Activated naive CD8-positive, alpha-beta T cell treated with anti-CD3 and anti-CD28 coated beads, Interleukin-2, amount 50 U/mL, for 16 hours (primary cell): ENCODE data around the gene SCAMP3.
A peak's percentile ranks its signal among the peaks of the same experiment; 100 is the strongest.
"Not testable (repeated sequence)": the region's sequence is repeated elsewhere in the genome, so short reads cannot be mapped to it uniquely, and the experiment has no call there.

ENCODE experiments used
- DNase-seq: peaks from one replicate; pipeline ENCODE4 v3.0.0-alpha.2; 2020; ENCODE audit warnings: low read depth, low spot score

The SCAMP3 gene

DNA sequence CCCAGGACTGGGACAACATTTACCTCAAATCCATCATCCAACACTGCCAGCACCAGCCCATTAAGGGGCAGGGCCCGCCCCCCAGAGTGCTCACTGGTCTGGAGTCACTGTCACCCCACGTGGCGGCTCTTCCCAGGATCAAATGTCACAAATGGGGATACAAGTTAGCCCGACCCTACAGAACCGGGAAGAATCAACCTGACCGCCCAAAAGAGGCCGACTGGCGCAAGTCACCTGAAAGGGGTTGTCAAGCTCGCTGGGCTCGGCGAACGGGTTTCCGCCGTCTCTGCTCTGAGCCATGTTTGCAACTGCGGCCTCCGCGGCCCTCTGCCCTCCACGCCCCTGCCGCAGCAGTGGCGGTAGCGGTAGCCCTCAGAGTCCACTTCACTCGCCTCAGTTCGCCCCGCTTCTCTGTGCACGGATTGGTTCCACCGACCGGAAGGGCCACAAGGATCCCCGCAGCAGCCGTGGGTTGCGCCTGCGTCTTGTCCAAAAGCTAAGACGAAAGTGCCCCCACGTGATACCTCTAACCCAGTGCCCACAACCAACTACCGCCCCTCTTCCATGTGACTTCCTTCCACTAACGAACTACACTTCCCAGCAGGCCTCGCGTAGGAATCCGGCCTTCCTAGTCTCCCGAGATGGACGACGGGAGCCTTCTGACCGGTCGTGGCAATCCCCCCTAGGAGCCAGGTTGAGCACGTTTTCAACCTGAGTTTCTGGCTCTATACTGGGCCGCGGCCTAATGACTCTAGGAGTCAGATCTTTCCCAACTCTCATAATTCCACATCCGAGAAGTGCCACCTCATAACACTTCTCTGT lies at the start of gene SCAMP3:
TSS of gene SCAMP3 (minus strand) at position 509 of the 822 bp plus-strand sequence. CDS start at position 300, 209 bp downstream.
- DNase-seq = peak; percentile 72

DNA sequence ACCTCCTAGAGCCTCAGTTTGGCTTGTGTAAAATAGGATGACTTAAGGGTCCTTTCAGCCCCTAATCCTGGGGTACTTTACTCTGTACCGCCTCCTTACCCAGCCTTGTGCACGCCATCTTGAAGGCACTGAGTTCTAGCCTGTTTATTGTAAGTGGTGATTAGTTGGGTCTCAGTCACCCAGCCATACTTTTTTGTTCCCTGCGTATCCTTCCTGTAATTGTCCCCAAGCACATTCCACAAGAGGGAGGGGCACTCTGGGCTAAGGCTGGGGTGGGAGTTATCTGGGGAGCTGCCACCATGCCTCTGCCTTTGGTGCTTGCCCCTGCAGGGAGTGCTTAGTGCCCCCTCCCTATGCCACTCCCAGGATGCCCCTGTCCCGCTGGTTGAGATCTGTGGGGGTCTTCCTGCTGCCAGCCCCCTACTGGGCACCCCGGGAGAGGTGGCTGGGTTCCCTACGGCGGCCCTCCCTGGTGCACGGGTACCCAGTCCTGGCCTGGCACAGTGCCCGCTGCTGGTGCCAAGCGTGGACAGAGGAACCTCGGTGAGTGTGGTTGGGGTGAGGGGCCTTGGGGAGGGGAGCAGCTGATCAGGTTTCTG lies 47.4 kb upstream of the SCAMP3 start:
- no peak for DNase-seq

DNA sequence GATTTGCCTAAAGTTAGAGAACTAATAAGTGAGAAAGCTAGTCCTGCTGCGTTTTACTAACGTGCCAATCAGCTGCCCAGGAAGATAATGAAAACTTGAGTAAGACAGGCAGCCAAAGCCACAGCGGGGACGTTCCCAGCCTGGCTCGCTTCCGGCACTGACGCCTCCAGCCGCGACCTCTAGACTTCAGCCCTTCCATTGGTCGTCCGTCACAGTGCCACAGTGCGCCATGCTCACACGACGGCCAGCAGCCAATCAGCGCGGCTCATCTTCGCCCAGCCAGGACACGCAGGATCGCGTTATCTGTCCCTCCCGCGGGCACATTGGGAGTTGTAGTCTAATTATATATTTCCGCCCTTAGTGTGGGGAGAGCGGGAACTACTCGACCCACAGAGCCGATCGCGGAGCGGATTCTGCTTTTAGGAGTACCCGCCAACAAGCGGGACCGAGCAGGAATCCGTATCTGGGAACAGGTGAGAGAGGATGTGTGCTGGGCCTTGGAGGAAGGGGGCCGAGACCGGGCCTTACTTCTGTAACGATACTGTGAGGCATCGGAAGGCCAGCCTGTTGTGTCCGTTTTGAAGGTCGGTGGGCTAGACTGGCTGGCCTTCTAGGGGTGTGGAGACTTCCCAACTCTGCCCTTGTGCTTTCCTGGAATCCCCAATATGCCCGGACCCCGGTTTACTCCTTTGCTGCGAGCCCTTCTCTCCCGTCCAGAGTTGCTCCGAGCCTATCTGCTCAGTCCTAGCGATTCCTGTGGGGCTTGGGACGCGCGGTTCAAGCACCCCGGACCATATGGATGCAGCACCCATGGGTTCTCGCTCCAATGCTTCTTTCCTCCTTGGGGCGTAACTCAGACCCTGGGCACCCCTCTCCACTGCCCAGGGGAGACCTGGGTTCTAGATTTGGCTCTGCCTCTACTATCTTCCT lies 46.6 kb upstream of the SCAMP3 start, which contains the start of gene FDPS:
TSS of gene FDPS (plus strand) at position 374 of the 930 bp plus-strand sequence. CDS start 924 bp downstream, outside the sequence.
- DNase-seq = peak; percentile 91

DNA sequence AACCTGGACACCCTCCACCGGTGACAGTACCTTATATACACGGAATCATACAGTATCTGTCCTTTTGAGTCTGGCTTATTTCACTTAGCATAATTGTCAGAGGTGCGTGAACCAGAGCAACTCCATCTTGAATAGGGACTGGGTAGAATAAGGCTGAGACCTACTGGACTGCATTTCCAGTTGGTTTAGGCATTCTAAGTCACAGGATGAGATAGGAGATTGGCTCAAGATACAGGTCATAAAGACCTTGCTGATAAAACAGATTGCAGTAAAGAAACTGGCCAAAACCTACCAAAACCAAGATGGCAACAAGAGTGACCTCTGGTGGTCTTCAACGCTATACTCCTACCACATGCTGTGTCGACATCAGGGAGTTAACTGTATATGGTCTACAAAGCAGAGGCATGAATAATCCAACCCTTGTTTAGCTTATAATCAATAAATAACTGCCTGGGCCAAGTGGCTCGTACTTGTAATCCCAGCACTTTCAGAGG lies 45.1 kb upstream of the SCAMP3 start:
- no peak for DNase-seq

DNA sequence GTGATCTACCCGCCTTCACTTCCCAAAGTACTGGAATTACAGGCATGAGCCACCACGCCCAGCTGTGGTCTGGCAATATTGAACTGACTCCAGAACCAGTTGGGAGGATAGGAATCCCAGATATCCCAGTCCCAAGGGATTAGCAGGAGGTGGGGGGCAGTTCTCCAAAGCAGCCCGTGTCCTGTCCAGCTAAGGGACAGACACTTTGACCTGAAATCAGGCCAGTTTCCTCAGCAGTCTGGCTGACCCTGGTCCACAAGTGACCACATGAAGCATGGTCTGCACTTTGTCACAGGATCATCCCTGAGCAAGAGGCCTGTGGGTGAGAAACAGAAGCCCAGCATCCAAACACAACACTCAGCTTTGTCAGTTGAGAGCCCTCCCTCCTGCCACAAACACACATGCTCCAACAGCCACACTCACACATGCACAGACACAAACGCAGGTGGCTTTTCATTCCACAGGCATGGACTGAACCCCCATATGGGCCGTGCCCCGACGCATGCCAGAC lies 43.8 kb upstream of the SCAMP3 start:
- no peak for DNase-seq

DNA sequence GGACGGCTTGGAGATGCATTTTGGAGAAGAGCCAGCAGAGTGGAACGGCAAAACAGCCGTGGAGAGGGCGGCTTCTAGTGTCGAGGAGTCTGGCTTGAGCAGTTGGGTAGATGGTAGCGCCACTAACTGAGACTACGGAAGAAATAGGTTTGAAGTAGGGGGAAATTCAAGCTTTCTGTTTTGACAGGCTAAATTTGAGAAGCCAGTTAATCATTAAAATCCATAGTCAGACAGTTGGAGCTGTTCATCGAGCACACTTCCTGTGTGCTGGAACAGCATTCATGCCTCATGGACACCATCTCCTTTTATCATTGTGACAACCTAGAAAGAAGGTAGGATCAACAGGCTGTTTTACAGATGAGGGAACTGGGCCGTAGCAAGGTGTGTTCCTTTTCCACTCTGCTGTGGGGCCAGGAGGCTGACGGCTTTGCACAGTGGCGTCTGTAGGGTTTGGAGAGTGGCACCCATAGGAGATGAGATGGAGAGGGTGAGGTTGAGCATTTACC lies 42.5 kb upstream of the SCAMP3 start:
- no peak for DNase-seq

DNA sequence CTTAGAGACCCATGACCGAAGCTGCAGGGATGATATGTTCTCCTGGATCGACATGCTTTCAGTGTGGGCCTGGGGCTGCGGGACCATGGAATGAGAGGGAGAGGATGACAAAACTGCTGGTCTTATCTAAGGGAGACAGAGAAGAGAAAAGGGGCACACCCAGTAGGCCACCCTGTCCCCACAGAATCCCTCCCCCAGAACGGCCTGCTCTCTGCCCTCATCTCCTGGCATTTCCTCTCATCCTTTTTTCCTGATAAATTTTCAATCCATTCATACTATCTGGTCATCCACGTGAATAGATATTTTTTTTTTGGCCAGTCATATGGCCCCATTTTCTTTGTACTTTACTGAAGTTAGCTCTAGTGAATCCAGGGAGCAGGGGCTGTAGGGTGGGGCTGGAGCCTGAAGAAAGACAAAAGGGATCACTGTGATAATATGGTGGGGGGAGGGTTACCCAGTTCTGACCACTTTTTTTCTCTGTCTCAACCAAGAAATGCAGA lies 39.2 kb upstream of the SCAMP3 start, which contains the start of gene PKLR:
TSS of gene PKLR (minus strand) at position 97 of the 500 bp plus-strand sequence. CDS start at position 54, 43 bp downstream.
- DNase-seq = no peak

DNA sequence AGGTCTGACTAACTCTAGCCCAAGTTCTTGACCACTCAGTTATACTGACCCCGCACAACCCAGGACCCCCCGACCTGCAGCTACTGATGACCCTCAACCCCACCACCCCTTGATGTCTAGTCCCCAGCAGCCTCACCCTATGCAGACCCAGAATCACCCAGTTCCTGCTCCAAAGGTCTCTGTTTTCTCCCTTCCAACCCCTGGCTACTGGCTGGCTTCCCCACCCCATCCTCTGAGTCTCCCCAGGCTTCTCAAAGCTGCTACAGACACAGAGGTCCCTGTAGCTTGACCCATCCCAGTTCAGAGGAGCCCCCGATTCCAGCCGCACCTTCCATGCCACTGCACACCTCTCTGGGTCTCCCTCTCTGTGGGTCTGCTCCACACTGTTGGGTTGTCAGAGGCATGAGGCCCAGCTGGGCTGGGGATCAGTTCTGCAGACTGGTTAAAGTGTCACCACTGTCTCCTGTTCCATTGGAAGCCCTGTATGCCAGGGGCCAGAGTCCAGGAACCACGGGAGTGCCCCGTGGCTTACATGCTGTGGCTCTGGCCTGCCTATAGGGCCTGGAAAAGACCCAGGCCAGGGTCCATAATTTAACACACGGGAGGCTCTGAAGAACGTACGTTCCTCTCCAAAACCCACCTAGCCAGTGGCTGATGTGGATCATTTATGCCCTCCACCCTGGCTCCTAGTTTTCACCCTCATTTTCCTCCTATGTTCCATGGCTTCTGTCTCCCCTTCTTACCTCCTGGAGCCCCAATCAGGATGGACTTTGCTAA lies 38.6 kb upstream of the SCAMP3 start:
- no peak for DNase-seq

GRCh38 chr1:155300024-155300423 lies 37.9 kb upstream of the SCAMP3 start:
- no peak for DNase-seq

DNA sequence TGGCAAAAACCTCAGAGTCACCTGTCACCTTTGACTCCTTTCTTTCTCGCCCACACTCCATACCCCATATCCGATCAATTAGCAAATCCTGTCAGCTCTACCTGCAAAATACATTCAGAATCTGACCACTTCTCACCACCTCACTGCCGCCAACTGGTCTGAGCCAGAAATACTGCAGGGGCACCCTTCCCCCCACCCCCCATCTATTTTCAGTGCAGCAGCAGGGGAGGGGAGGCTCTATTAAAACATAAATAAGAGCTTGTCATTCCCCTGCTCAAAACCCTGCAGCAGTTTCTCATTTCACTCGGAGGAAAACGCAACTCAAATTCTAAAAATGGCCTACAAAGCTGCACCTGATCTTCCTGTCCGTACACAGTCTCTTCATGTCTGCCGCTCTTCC lies 35.2 kb upstream of the SCAMP3 start:
- no peak for DNase-seq

GRCh38 chr1:155296661-155297060 lies 34.5 kb upstream of the SCAMP3 start:
- DNase-seq = no peak

DNA sequence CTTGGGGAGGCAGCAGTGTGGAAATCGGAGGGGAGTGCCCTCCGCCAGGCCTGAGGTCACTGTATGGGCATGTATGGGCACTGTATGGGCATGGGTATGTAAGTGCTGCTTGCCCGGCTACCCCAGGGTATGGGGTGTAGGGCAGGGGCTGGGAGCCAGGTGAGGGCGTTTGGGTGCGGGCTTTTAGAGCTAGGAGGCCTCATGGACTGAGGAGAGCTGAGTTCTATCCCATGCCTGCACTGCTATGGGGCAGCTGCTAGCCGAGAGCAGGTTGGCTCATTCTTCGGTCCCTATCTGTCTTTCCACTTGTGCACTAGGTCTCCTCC lies 33.7 kb upstream of the SCAMP3 start:
- no peak for DNase-seq

DNA sequence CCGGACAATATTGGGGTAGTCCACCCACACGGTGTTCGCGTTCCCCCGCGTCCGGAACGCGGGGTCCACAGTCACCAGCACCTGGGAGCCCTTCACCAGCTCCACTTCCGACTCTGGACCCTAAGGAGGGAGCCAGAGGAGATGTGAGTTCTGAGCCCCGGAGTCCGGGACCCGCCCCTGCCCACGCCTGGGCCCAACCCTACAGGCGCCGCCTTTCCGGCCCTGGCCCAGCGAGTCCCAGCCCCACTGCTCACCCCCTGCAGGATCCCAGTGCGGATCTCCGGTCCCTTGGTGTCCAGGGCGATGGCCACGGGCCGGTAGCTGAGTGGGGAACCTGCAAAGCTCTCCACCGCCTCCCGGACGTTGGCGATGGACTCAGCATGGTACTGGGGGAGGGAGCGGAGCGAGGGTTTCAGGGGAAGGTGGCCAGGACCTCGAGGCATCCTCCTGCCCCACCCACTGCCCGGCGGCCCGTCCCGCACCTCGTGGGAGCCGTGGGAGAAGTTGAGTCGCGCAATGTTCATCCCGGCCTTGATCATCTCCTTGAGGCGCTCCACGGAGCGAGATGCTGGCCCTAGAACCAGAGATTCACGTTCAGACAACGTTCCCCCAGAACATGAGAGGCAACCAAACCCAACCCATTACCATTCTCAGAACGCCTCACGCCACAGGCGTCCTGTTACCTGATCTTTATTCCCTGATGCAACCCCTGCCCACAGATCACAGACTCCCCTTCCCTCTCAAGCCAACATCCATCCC lies 33.2 kb upstream of the SCAMP3 start:
- DNase-seq = no peak

- no peak for DNase-seq
Measured at GRCh38 chr1:155294520-155295182, 32.5 kb upstream of the SCAMP3 start.

DNA sequence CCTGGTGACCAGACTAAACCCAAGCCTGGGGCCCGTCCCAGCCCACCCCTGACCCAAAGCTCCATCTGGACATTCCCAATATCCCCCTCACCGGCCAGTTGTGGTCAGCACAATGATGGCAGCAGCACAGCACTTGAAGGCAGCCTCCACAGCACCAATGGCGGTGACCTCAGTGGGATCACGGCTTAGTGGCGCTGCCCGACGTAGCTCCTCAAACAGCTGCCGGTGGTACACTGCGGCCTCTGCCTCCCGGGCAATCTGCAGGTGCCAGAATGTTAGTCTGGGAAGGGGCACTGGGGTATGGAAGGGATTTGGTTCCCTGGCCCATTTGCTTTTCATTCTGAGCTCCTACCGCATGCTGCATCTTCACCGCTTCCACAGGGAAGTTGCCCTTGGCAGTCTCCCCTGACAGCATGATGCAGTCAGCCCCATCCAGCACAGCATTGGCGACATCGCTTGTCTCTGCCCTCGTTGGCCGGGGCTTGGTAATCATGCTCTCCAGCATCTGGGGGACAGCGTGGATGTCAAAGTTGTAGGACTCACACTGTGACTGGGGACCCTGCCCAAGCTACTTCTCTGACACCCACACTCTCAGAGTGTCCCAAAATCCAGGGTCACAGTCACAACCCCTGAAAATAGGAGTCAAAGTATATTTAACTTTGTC lies 31.1 kb upstream of the SCAMP3 start:
- DNase-seq = no peak

DNA sequence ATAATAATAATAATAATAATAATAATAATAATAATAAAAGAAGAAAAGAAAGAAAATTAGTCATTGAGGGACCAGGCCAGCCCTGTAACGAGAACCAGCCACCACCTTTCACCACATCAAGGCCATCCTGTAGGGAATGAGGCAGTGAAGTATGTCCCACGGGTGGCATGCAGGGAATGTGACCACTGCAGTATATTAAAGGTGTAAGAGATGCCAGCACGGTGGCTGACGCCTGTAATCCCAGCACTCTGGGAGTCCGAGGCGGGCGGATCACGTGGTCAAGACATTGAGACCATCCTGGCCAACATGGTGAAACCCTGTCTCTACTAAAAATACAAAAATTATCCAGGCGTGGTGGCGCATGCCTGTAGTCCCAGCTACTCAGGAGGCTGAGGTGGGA lies 28.8 kb upstream of the SCAMP3 start:
- DNase-seq = not testable (repeated sequence)

GRCh38 chr1:155287987-155288543 lies 25.9 kb upstream of the SCAMP3 start:
- DNase-seq = no peak

- DNase-seq = no peak
Measured at GRCh38 chr1:155286544-155286943, 24.4 kb upstream of the SCAMP3 start.
